Endothelial cell of umbilical vein (primary cell): ENCODE measurements around the gene MCU. TPM values are rescaled to one million over a fixed set of nuclear protein-coding genes. Genes with fewer than 3 reads are reported as not detected.
"Not testable (repeated sequence)": the region's sequence is repeated elsewhere in the genome, so short reads cannot be mapped to it uniquely, and the experiment has no call there.

Experiments used
- BruUV-seq: library from RNA; stranded (reverse); fragments of 400-500 nt; replicated peaks from 2 replicates; lab custom pipeline; 2021; lab: Mats Ljungman, UMichigan
- CTCF ChIA-PET: fragments of 300-600, 350-600 bp; sonication (Branson Sonifier 250); formaldehyde crosslinking; loops from one replicate; lab custom pipeline; 2021; ENCODE audit warnings: antibody characterized with exemption, inconsistent platforms; lab: Charles Lee
- POLR2A ChIA-PET: fragments of 300-600, 350-600 bp; sonication (Branson Sonifier 250); formaldehyde crosslinking; loops from one replicate; lab custom pipeline; 2021; ENCODE audit warnings: antibody characterized with exemption, inconsistent platforms; lab: Charles Lee
- DNase-seq: peaks from one replicate; pipeline ENCODE4 v3.0.0-alpha.2; 2011; ENCODE audit warnings: low read depth, low spot score
- FAIRE-seq: peaks from 2 replicates; lab custom pipeline; 2011; peaks lifted over from hg19 to GRCh38; lab: Jason Lieb, UNC
- H2AFZ ChIP-seq: 2 replicates; pipeline ENCODE4 v1.6.0; 2012; ENCODE audit warnings: low read depth, low read length, control low read depth, inconsistent platforms
- H3K27ac ChIP-seq: 2 replicates; pipeline ENCODE4 v1.5.1; 2011; ENCODE audit warnings: low read depth, mild to moderate bottlenecking, control low read depth, low read length, moderate library complexity; ENCODE audit not compliant: insufficient read depth
- H3K27me3 ChIP-seq, 2 experiments: 2 replicates each; pipeline versions ENCODE4 v1.6.0 to v1.6.1; 2011; ENCODE audit warnings: low read length in 2 of 2, mixed read lengths in 1 of 2; ENCODE audit not compliant: control insufficient read depth in 2 of 2, insufficient read depth in 2 of 2
- H3K36me3 ChIP-seq, 2 experiments: 2 replicates in 1 of 2; 3 replicates in 1 of 2; pipeline ENCODE4 v1.5.1; 2011; ENCODE audit warnings: low read length in 2 of 2, mild to moderate bottlenecking in 1 of 2, moderate library complexity in 1 of 2; ENCODE audit not compliant: control insufficient read depth in 2 of 2, insufficient read depth in 2 of 2; ENCODE audit errors: extremely low read depth in 1 of 2
- H3K4me1 ChIP-seq: 3 replicates; pipeline ENCODE4 v1.5.1; 2011; ENCODE audit warnings: mild to moderate bottlenecking, low read length; ENCODE audit not compliant: control insufficient read depth, insufficient read depth; ENCODE audit errors: extremely low read depth
- H3K4me2 ChIP-seq: 2 replicates; pipeline ENCODE4 v1.6.1; 2011; ENCODE audit warnings: low read length, control low read depth, mixed read lengths; ENCODE audit not compliant: insufficient read depth
- H3K4me3 ChIP-seq, 3 experiments: fragments of 200-600 bp in 1 of 3; sonication (generic), shearing (Covaris generic) in 1 of 3; replicated peaks in 1 of 3; 2 replicates each; pipeline ENCODE4 v1.5.1; 2011 to 2016; ENCODE audit warnings: control low read depth in 3 of 3, low read length in 3 of 3, mild to moderate bottlenecking in 2 of 3, inconsistent platforms in 1 of 3, low read depth in 1 of 3, moderate library complexity in 1 of 3; ENCODE audit not compliant: insufficient read depth in 1 of 3
- H3K79me2 ChIP-seq: 2 replicates; pipeline ENCODE4 v1.6.0; 2012; ENCODE audit warnings: low read length, inconsistent platforms; ENCODE audit not compliant: control insufficient read depth, insufficient read depth
- H3K9ac ChIP-seq: replicated peaks from 2 replicates; pipeline ENCODE3; 2011; ENCODE audit warnings: low read length, control low read depth; ENCODE audit not compliant: insufficient read depth; ENCODE audit errors: extremely low read depth
- H3K9me1 ChIP-seq: replicated peaks from 3 replicates; pipeline ENCODE4 v1.6.0; 2011; ENCODE audit warnings: mild to moderate bottlenecking, low read length; ENCODE audit not compliant: control insufficient read depth, insufficient read depth; ENCODE audit errors: extremely low read depth
- H3K9me3 ChIP-seq: replicated peaks from 2 replicates; pipeline ENCODE4 v1.5.1; 2012; ENCODE audit warnings: low read length, inconsistent platforms; ENCODE audit not compliant: control insufficient read depth, insufficient read depth
- H4K20me1 ChIP-seq: replicated peaks from 2 replicates; pipeline ENCODE3; 2011; ENCODE audit warnings: mild to moderate bottlenecking, low read length; ENCODE audit not compliant: control insufficient read depth, insufficient read depth; ENCODE audit errors: extremely low read depth
- FOS ChIP-seq: IDR thresholded peaks from 2 replicates; pipeline ENCODE4 v1.6.1; 2011; ENCODE audit warnings: mild to moderate bottlenecking, low read length, moderate library complexity, borderline replicate concordance; ENCODE audit not compliant: insufficient read depth
- dilution Hi-C: fragments of 300-500 bp; cut with MboI; formaldehyde crosslinking; loops from one replicate; pipeline ENCODE4 v1.15.0; 2019; ENCODE audit warnings: low sequenced_read_pairs; ENCODE audit not compliant: extremely low pct_ligation_motif_present
- intact Hi-C: fragments of 100-400 bp; cut with micrococcal nuclease; formaldehyde crosslinking; loops from one replicate; pipeline ENCODE4 v1.10.0; 2022
- polyA plus RNA-seq, 4 experiments: library from polyadenylated mRNA; depleted of rRNA in 3 of 4; stranded (reverse) in 3 of 4; unstranded in 1 of 4; fragments of >200 nt; gene quantifications; 2 replicates each; pipeline versions ENCODE4 v1.2.1 to v1.2.3, GENCODE V29; 2011 to 2012; ENCODE audit warnings: missing spikeins in 1 of 4
- total RNA-seq: library from RNA; stranded (reverse); gene quantifications from 2 replicates; pipeline ENCODE4 v1.2.3, GENCODE V29; 2021
- TF ChIP-seq, protein P1 (sequence below), 2 donors: IDR thresholded peaks; 1 replicate in 1 of 2; 2 replicates in 1 of 2; pipeline ENCODE4 v1.5.1; 2011; ENCODE audit warnings: low read length in 2 of 2, mild to moderate bottlenecking in 2 of 2, moderate library complexity in 2 of 2, control low read depth in 1 of 2, inconsistent platforms in 1 of 2, low read depth in 1 of 2; ENCODE audit not compliant: insufficient read depth in 1 of 2; ENCODE audit errors: extremely low read depth in 1 of 2

Gene MCU
- total and polyA plus RNA-seq, 2 donors (not counting 3 experiments of a cell fraction or from before 2014, with no cell fraction given): 25.2 to 37.2 TPM

- DNase-seq (no peak), FAIRE-seq (no peak)
- TF ChIP-seq, protein P1, sequence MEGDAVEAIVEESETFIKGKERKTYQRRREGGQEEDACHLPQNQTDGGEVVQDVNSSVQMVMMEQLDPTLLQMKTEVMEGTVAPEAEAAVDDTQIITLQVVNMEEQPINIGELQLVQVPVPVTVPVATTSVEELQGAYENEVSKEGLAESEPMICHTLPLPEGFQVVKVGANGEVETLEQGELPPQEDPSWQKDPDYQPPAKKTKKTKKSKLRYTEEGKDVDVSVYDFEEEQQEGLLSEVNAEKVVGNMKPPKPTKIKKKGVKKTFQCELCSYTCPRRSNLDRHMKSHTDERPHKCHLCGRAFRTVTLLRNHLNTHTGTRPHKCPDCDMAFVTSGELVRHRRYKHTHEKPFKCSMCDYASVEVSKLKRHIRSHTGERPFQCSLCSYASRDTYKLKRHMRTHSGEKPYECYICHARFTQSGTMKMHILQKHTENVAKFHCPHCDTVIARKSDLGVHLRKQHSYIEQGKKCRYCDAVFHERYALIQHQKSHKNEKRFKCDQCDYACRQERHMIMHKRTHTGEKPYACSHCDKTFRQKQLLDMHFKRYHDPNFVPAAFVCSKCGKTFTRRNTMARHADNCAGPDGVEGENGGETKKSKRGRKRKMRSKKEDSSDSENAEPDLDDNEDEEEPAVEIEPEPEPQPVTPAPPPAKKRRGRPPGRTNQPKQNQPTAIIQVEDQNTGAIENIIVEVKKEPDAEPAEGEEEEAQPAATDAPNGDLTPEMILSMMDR (IDR thresholded peaks at IDR 0.05; ENCODE audit: extremely low read depth in 1 of 2, insufficient read depth in 1 of 2, low read depth in 1 of 2, low read length in 2 of 2): no peak
- peak; percentile 5 for TF ChIP-seq FOS
- Histone ChIP-seq H2AFZ (no peak overlapping the region), H3K4me1 (no peaks in the 10 kb centered on the region), H4K20me1 (no peaks in the 10 kb centered on the region), H3K36me3 (no peaks in the 10 kb centered on the region), H3K4me2 (no peak overlapping the region), H3K9ac (no peak overlapping the region), H3K27me3 (no peaks in the 10 kb centered on the region), H3K79me2 (no peaks in the 10 kb centered on the region), H3K4me3 (no peak overlapping the region), H3K9me1 (no peaks in the 10 kb centered on the region), H3K27ac (no peak overlapping the region), H3K9me3 (no peaks in the 10 kb centered on the region)
- ChIA-PET POLR2A (no interaction called here), CTCF (interaction anchor here (0.9 kb wide), 1 partner anchor 16 kb away, joined by 3 read pairs; no protein-coding TSS in a partner anchor)
- intact Hi-C loops: no loop called here
- dilution Hi-C loops: no loop called here
- no TSS peak for BruUV-seq
Observed at GRCh38 chr10:72765051-72765745, 73.3 kb downstream of the MCU start.

DNA sequence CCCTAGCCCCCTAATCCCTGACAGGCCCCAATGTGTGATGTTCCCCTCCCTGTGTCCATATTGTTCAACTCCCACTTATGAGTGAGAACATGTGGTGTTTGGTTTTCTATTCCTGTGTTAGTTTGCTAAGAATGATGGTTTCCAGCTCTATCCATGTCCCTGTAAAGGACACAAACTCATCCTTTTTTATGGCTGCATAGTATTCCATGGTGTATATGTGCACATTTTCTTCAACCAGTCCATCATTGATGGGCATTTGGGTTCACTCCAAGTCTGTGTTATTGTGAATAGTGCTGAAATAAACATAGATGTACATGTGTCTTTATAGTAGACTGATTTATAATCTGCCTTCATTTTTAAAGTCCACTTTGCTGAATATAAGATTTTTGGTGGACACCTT is 79.3 kb downstream of the MCU start:
- not testable (repeated sequence) for BruUV-seq

More for the DNA sequence above, 79.3 kb downstream of the MCU start:
- H3K36me3 ChIP-seq, FAIRE-seq, dilution Hi-C loops, CTCF ChIA-PET, H3K27ac ChIP-seq, POLR2A ChIA-PET, H3K4me3 ChIP-seq, DNase-seq, H4K20me1 ChIP-seq, H3K4me1 ChIP-seq, H3K9ac ChIP-seq, H3K4me2 ChIP-seq, H3K79me2 ChIP-seq, H3K9me1 ChIP-seq, H2AFZ ChIP-seq, H3K9me3 ChIP-seq, intact Hi-C loops, H3K27me3 ChIP-seq: not testable (repeated sequence)
